CD4-positive, alpha-beta T cell (primary cell): Measurements from ENCODE around the gene CTNNBIP1. TPM values are rescaled to one million over a fixed set of nuclear protein-coding genes. Genes with fewer than 3 reads are reported as not detected.

Experiments
- ATAC-seq: fragments of 200-7000 bp; cut with Tn5 transposase; one replicate; pipeline ENCODE4 v1.10.0; 2022; ENCODE audit warnings: mild to moderate bottlenecking; ENCODE audit not compliant: poor library complexity
- CTCF ChIA-PET: fragments of 350-600 bp; sonication (Branson Sonifier 250); formaldehyde crosslinking; loops from one replicate; lab custom pipeline; 2021; ENCODE audit warnings: antibody characterized with exemption, inconsistent platforms; lab: Charles Lee
- POLR2A ChIA-PET: fragments of 350-600 bp; sonication (Branson Sonifier 250); formaldehyde crosslinking; loops from one replicate; lab custom pipeline; 2021; ENCODE audit warnings: antibody characterized with exemption, inconsistent platforms; lab: Charles Lee
- DNase-seq, 14 experiments: peaks; one replicate each; pipeline ENCODE4 v3.0.0-alpha.2; 2013 to 2020; ENCODE audit warnings: mixed read lengths in 2 of 14
- H3K27ac ChIP-seq, 2 donors: one replicate each; pipeline versions ENCODE4 v1.5.1 to v1.7.0; 2013; ENCODE audit warnings: low read length in 2 of 2, low read depth in 1 of 2, mild to moderate bottlenecking in 1 of 2
- H3K27me3 ChIP-seq, 2 experiments: 1 replicate in 1 of 2; 2 replicates in 1 of 2; pipeline versions ENCODE4 v1.6.1 to v1.7.0; 2013; ENCODE audit warnings: low read length in 2 of 2, control low read depth in 1 of 2, mild to moderate bottlenecking in 1 of 2, moderate library complexity in 1 of 2; ENCODE audit not compliant: insufficient read depth in 2 of 2, control insufficient read depth in 1 of 2
- H3K36me3 ChIP-seq: one replicate; pipeline ENCODE4 v1.6.1; 2013; ENCODE audit warnings: low read length, control low read depth; ENCODE audit not compliant: insufficient read depth
- H3K4me1 ChIP-seq: one replicate; pipeline ENCODE4 v1.6.1; 2013; ENCODE audit warnings: low read length, control low read depth; ENCODE audit not compliant: insufficient read depth
- H3K4me3 ChIP-seq: one replicate; pipeline ENCODE4 v1.5.1; 2013; ENCODE audit warnings: mild to moderate bottlenecking, low read length, moderate library complexity
- H3K9me3 ChIP-seq, 2 experiments: 1 replicate in 1 of 2; 2 replicates in 1 of 2; pipeline versions ENCODE4 v1.6.1 to v1.7.0; 2013; ENCODE audit warnings: low read length in 2 of 2, mild to moderate bottlenecking in 2 of 2, control low read depth in 1 of 2, moderate library complexity in 1 of 2; ENCODE audit not compliant: control insufficient read depth in 1 of 2, insufficient read depth in 1 of 2
- H3K27ac Mint-ChIP-seq: one replicate; pipeline ENCODE4 v1.8.0; 2020; ENCODE audit warnings: mixed read lengths
- H3K27me3 Mint-ChIP-seq: one replicate; pipeline ENCODE4 v1.8.0; 2021; ENCODE audit warnings: mixed read lengths
- H3K36me3 Mint-ChIP-seq: one replicate; pipeline ENCODE4 v1.8.0; 2021; ENCODE audit warnings: low read depth, mixed read lengths
- H3K4me1 Mint-ChIP-seq: one replicate; pipeline ENCODE4 v1.8.0; 2021; ENCODE audit warnings: low read depth, mixed read lengths
- H3K4me3 Mint-ChIP-seq: one replicate; pipeline ENCODE4 v1.8.0; 2020; ENCODE audit warnings: mild to moderate bottlenecking, mixed read lengths
- H3K9me3 Mint-ChIP-seq: one replicate; pipeline ENCODE4 v1.8.0; 2020; ENCODE audit warnings: mixed read lengths
- intact Hi-C, 2 experiments: fragments of 100-400 bp; cut with DNase I in 1 of 2; cut with micrococcal nuclease in 1 of 2; formaldehyde crosslinking; loops; one replicate each; pipeline versions ENCODE4 v1.15.1 to v1.9.0; 2023 to 2025; cut with DNase I, micrococcal nuclease
- total RNA-seq, 174 experiments: library from RNA in 2 of 174; stranded (reverse) in 2 of 174; gene quantifications; one replicate each; pipeline ENCODE4 v1.2.3 and lab custom pipeline; 2021 to 2026
- TF ChIP-seq, protein P1 (sequence below): fragments of 200-600 bp; IDR thresholded peaks from one replicate; pipeline ENCODE4 v1.8.0; 2022; ENCODE audit warnings: antibody characterized with exemption, mild to moderate bottlenecking

CTNNBIP1 gene
- total RNA-seq, 2 experiments from 2014 or later: 6.6 to 6.8 TPM

- POLR2A ChIA-PET: interaction anchor here (0.6 to 0.7 kb wide), 2 partner anchors 15 to 354 kb away, joined by 3 read pairs; no protein-coding TSS in a partner anchor
- Mint-ChIP-seq H3K9me3 (no peaks in the 10 kb centered on the region), H3K27ac (no peak overlapping the region)
Measured at GRCh38 chr1:9847269-9847668, 62.8 kb downstream of the CTNNBIP1 start.

DNA sequence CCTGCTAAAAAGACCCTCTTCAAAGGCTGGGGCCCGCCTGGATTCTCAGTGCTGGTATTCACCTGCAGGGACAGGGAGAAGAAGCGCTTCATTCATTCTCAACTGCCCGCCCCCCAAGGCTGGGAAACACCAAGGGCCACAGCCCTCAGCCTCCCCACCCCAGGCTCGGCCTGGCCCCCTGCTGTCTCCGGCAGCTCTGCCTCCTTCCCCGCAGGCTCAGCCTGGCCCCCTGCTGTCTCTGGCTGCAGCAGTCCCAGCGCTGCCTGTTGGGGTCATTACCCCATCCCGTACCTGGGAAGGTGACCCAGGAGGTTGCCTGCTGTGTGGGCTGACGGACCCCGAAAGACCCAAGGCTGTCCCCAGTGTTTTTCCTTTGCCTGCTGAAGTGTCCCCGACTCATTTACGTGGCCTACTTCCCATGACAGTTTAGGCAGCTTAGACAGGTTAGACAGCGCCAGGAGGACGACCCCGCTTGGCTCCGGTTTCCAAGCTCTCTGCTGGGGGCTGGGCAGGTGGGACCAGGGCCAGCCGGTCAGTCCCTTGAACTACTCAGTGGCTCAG, 63.4 kb downstream of the CTNNBIP1 start:
- no peaks in the 10 kb centered on the region for H3K36me3 Mint-ChIP-seq
- H3K27ac ChIP-seq: no peak overlapping the region
- H3K4me1 Mint-ChIP-seq: peaks cover 7% of the 10 kb centered on the region
- no peak overlapping the region for H3K27ac Mint-ChIP-seq
- POLR2A ChIA-PET: no interaction called here
- no peak overlapping the region for H3K4me3 Mint-ChIP-seq
- intact Hi-C loops: no loop called here
- H3K9me3 Mint-ChIP-seq: no peaks in the 10 kb centered on the region
- peaks cover 9% of the 10 kb centered on the region for H3K4me1 ChIP-seq
- DNase-seq (no peak), ATAC-seq (no peak)
- no peak overlapping the region for H3K4me3 ChIP-seq
- TF ChIP-seq, protein P1, sequence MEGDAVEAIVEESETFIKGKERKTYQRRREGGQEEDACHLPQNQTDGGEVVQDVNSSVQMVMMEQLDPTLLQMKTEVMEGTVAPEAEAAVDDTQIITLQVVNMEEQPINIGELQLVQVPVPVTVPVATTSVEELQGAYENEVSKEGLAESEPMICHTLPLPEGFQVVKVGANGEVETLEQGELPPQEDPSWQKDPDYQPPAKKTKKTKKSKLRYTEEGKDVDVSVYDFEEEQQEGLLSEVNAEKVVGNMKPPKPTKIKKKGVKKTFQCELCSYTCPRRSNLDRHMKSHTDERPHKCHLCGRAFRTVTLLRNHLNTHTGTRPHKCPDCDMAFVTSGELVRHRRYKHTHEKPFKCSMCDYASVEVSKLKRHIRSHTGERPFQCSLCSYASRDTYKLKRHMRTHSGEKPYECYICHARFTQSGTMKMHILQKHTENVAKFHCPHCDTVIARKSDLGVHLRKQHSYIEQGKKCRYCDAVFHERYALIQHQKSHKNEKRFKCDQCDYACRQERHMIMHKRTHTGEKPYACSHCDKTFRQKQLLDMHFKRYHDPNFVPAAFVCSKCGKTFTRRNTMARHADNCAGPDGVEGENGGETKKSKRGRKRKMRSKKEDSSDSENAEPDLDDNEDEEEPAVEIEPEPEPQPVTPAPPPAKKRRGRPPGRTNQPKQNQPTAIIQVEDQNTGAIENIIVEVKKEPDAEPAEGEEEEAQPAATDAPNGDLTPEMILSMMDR: no peak
- peaks cover 0 to 3% of the 10 kb centered on the region in 2 experiments for H3K9me3 ChIP-seq
- CTCF ChIA-PET: no interaction called here
- H3K27me3 ChIP-seq: no peaks in the 10 kb centered on the region
- H3K27me3 Mint-ChIP-seq: no peaks in the 10 kb centered on the region
- H3K36me3 ChIP-seq: no peaks in the 10 kb centered on the region

More at GRCh38 chr1:9847269-9847668, 62.8 kb downstream of the CTNNBIP1 start:
- DNase-seq: no peak
- Histone ChIP-seq H3K36me3 (no peaks in the 10 kb centered on the region), H3K9me3 (no peaks in the 10 kb centered on the region), H3K27me3 (no peaks in the 10 kb centered on the region), H3K4me1 (peaks cover 9% of the 10 kb centered on the region), H3K4me3 (no peak overlapping the region), H3K27ac (no peak overlapping the region)
- Mint-ChIP-seq H3K27me3 (no peaks in the 10 kb centered on the region), H3K36me3 (no peaks in the 10 kb centered on the region), H3K4me3 (no peak overlapping the region), H3K4me1 (peaks cover 7% of the 10 kb centered on the region)
- CTCF ChIA-PET: no interaction called here
- no peak for ATAC-seq
- intact Hi-C loops: no loop called here
- TF ChIP-seq, protein P1: no peak

DNA sequence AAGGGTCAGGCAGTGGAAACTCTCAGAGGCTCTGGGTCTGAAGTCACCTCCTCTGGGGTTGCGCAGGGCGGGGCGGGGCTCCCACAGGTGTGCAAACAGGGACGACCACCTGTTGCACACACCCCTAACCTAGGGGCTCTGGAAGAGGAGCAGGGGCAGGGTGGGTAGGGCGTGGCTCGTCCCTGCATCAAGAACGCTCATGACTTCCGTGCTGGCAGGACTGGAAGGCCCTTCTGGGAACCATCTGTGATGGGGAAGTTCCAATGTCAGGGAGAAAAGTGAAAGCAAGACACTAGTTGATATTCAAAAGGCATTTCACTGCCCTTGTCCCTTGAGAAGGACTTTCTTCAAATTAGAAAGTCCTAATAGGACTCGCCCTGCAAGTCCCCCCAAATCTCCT, 64.2 kb downstream of the CTNNBIP1 start:
- H3K4me3 Mint-ChIP-seq: no peak overlapping the region
- intact Hi-C loops: no loop called here
- no peaks in the 10 kb centered on the region for H3K27me3 ChIP-seq
- H3K9me3 ChIP-seq: peaks cover 0 to 11% of the 10 kb centered on the region in 2 experiments
- ChIA-PET POLR2A (no interaction called here), CTCF (no interaction called here)
- DNase-seq (no peak), ATAC-seq (no peak)
- no peak overlapping the region for H3K27ac Mint-ChIP-seq
- TF ChIP-seq, protein P1: no peak
- peaks cover 7% of the 10 kb centered on the region for H3K4me1 Mint-ChIP-seq
- H3K9me3 Mint-ChIP-seq: no peaks in the 10 kb centered on the region
- no peaks in the 10 kb centered on the region for H3K27me3 Mint-ChIP-seq
- H3K36me3 ChIP-seq: no peaks in the 10 kb centered on the region
- no peak overlapping the region for H3K4me3 ChIP-seq
- no peaks in the 10 kb centered on the region for H3K36me3 Mint-ChIP-seq
- no peak overlapping the region for H3K27ac ChIP-seq
- peaks cover 9% of the 10 kb centered on the region for H3K4me1 ChIP-seq
